ENCODE results near the gene IGLL1.
"Not testable (repeated sequence)": the region's sequence is repeated elsewhere in the genome, so short reads cannot be mapped to it uniquely, and the experiment has no call there.

IGLL1 gene

GRCh38 chr22:23575601-23576000, 4.5 kb downstream of the IGLL1 start:
- in situ Hi-C loops (cut with MboI; ENCODE audit: low pct_unique_long_range_greater_than_20kb, low sequenced_read_pairs, unreplicated experiment), result no loop called here
- TF ChIP-seq, protein P1, sequence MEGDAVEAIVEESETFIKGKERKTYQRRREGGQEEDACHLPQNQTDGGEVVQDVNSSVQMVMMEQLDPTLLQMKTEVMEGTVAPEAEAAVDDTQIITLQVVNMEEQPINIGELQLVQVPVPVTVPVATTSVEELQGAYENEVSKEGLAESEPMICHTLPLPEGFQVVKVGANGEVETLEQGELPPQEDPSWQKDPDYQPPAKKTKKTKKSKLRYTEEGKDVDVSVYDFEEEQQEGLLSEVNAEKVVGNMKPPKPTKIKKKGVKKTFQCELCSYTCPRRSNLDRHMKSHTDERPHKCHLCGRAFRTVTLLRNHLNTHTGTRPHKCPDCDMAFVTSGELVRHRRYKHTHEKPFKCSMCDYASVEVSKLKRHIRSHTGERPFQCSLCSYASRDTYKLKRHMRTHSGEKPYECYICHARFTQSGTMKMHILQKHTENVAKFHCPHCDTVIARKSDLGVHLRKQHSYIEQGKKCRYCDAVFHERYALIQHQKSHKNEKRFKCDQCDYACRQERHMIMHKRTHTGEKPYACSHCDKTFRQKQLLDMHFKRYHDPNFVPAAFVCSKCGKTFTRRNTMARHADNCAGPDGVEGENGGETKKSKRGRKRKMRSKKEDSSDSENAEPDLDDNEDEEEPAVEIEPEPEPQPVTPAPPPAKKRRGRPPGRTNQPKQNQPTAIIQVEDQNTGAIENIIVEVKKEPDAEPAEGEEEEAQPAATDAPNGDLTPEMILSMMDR (IDR thresholded peaks at IDR 0.05; ENCODE audit: extremely low read depth, insufficient read depth, missing control alignments), result no peak
- DNase-seq (ENCODE audit: low spot score), result no peak

DNA sequence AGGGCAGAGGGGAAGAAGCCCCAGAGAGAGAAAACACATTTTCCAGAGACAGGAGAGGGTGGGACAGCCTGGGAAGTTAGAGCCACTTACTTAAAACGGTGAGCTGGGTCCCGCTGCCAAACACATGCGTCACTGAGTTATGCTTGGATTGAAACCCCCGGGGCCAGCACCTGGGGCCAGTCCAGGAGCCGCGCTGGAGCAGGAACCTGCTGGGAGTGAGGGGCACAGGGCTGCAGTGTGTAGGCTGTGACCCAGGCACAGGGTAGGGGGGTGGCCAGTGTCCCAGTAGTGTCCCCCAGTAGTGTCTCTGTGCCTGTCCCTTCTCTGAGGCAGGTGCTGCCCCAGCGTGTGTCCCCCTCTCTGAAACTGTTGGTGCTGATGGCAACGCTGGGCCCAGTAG, 5.2 kb downstream of the IGLL1 start:
- in situ Hi-C loops (cut with MboI; ENCODE audit: low pct_unique_long_range_greater_than_20kb, low sequenced_read_pairs, unreplicated experiment), result no loop called here
- no peak for DNase-seq (ENCODE audit: low spot score)
- TF ChIP-seq, protein P1 (IDR thresholded peaks at IDR 0.05; ENCODE audit: extremely low read depth, insufficient read depth, missing control alignments), result no peak

DNA sequence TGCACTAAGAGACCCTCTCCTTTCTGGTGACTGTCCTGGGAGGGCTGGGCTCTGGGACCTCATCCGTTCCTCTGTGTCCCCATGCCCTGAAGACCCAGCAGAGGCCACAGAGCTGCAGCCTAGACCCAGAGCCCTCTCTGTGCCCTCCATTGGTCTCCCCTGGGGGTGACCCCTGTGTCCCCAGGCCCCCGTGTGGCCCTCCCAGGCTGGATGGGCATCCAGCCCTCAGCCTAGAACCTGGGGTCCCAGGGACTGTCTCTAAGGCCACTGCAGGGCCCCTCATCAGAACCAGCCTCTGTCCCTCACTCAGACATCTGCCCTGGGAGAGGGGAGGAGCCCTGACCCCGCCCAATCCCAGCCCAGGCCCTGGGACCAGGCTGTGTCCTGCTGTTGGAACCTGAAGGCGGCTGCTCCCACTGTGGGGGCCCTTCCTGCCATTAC, 5.7 kb downstream of the IGLL1 start:
- in situ Hi-C loops (cut with MboI; ENCODE audit: low pct_unique_long_range_greater_than_20kb, low sequenced_read_pairs, unreplicated experiment), result no loop called here
- no peak for DNase-seq (ENCODE audit: low spot score)
- TF ChIP-seq, protein P1 (IDR thresholded peaks at IDR 0.05; ENCODE audit: extremely low read depth, insufficient read depth, missing control alignments), result no peak

DNA sequence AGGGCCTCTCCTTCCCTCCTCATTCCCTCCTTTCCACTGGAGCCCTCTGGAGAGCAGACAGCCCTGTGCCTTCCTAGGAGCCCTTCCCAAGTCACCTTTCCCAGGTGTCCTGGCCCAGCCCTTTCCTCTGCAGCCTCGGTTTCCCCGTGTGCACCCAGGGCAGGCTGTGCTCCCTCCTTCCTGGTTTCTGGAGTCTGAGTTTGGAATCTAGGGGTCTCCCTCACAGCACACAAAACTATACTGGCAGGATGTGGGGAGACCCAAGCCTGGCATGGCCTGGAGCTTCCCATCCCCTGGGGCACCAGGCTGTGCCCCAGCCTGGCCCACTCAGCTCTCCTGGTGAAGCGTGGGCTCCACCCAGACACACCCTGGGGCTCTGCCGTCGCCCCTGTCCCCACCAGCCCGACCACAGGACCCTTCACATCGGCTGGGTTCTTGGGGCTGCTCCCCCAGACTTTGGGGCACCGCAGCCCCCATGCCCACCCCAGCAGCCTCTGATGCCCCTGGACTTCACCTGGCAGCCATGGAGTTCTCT, 6.3 kb downstream of the IGLL1 start:
- DNase-seq (ENCODE audit: low spot score); in situ Hi-C loops (cut with MboI; ENCODE audit: low pct_unique_long_range_greater_than_20kb, low sequenced_read_pairs, unreplicated experiment): not testable (repeated sequence)

DNA sequence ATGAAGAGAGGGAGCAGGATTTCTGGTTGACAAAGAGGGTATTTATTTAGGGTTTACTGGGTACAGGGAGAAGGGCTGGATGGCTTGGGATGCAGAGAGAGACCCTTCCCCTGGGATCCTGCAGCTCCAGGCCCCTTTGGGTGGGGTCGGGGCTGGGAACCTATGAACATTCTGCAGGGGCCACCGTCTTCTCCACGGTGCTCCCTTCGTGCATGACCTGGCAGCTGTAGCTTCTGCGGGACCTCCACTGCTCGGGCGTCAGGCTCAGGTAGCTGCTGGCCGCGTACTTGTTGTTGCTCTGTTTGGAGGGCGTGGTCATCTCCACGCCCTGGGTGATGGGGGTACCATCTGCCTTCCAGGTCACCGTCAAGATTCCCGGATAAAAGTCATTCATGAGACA, 7.0 kb downstream of the IGLL1 start:
- in situ Hi-C loops (cut with MboI; ENCODE audit: low pct_unique_long_range_greater_than_20kb, low sequenced_read_pairs, unreplicated experiment), result not testable (repeated sequence)

DNA sequence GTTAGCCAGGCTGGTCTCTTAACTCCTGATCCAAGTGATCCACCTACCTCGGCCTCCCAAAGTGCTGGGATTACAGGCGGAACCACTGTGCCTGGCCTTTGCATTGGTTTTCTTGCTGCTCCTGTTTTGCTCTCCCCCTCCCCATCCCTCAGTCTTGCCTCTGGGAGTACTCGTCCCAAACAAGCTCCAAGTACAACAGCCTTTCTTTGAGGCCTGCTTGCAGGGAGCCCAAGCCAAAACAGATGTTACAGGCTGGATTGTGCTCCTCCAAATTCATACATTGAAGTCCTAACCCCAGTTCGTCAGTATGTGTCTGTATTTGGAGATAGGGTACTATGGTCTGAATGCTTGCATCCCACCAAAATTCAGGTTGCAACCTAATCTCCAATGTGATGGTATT, 8.6 kb downstream of the IGLL1 start:
- DNase-seq (ENCODE audit: low spot score), result no peak
- TF ChIP-seq, protein P1 (IDR thresholded peaks at IDR 0.05; ENCODE audit: extremely low read depth, insufficient read depth, missing control alignments), result no peak
- in situ Hi-C loops (cut with MboI; ENCODE audit: low pct_unique_long_range_greater_than_20kb, low sequenced_read_pairs, unreplicated experiment), result no loop called here

More for the DNA sequence above, 7.0 kb downstream of the IGLL1 start:
- not testable (repeated sequence) for DNase-seq (ENCODE audit: low spot score)

GRCh38 chr22:23570681-23571080, 9.4 kb downstream of the IGLL1 start:
- in situ Hi-C loops (cut with MboI; ENCODE audit: low pct_unique_long_range_greater_than_20kb, low sequenced_read_pairs, unreplicated experiment), result no loop called here
- TF ChIP-seq, protein P1 (IDR thresholded peaks at IDR 0.05; ENCODE audit: extremely low read depth, insufficient read depth, missing control alignments), result no peak
- no peak for DNase-seq (ENCODE audit: low spot score)

DNA sequence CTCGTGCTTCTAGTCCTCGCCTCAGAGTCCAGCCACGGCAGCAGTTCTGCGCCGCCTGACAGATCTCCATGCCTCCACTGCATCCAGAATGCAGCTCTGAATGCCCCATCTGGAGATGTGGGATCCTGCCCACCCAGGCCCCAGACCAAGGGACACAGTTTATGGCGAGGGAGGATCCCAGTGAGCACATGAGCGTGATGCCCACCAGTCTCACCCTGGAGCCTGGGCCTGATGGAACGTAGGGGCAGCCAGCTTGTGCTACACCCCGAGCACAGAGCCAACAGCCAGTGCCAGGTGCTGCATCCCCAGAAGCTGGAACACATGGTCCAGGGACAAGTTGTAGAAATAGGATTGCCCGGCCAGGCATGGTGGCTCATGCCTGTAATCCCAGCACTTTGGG, 10.4 kb downstream of the IGLL1 start:
- DNase-seq (ENCODE audit: low spot score), result no peak
- in situ Hi-C loops (cut with MboI; ENCODE audit: low pct_unique_long_range_greater_than_20kb, low sequenced_read_pairs, unreplicated experiment), result no loop called here
- TF ChIP-seq, protein P1 (IDR thresholded peaks at IDR 0.05; ENCODE audit: extremely low read depth, insufficient read depth, missing control alignments), result no peak
